DOHH2 (cell line): ENCODE results near the gene CUTC.

Source experiments
- H3F3A ChIP-seq: fragments of 200-600 bp; sonication (generic), shearing (Covaris generic); 2 replicates; pipeline ENCODE4 v1.6.0; 2016; ENCODE audit warnings: antibody characterized with exemption, mild to moderate bottlenecking; ENCODE audit not compliant: control insufficient read depth, insufficient read depth
- H3K27ac ChIP-seq: fragments of 200-600 bp; sonication (generic); 2 replicates; pipeline ENCODE4 v1.5.1; 2014; ENCODE audit warnings: low read depth, mild to moderate bottlenecking, low read length, moderate library complexity
- H3K27me3 ChIP-seq: fragments of 200-600 bp; sonication (generic); 2 replicates; pipeline ENCODE4 v1.6.1; 2014; ENCODE audit warnings: mild to moderate bottlenecking, low read length, mixed read lengths; ENCODE audit not compliant: control insufficient read depth
- H3K36me3 ChIP-seq: fragments of 200-600 bp; sonication (generic); 2 replicates; pipeline ENCODE4 v1.6.1; 2014; ENCODE audit warnings: mild to moderate bottlenecking, low read length, moderate library complexity, mixed read lengths; ENCODE audit not compliant: control insufficient read depth
- H3K4me1 ChIP-seq: fragments of 200-600 bp; sonication (generic); 2 replicates; pipeline ENCODE4 v1.6.1; 2014; ENCODE audit warnings: mild to moderate bottlenecking, low read length, mixed read lengths; ENCODE audit not compliant: control insufficient read depth
- H3K4me2 ChIP-seq: fragments of 200-600 bp; sonication (generic); 2 replicates; pipeline ENCODE4 v1.6.0; 2014; ENCODE audit warnings: mild to moderate bottlenecking, low read length, moderate library complexity
- H3K4me3 ChIP-seq: fragments of 200-600 bp; sonication (generic); 2 replicates; pipeline ENCODE4 v1.5.1; 2014; ENCODE audit warnings: mild to moderate bottlenecking, low read length, mixed read lengths
- H3K79me2 ChIP-seq: fragments of 200-600 bp; sonication (generic); 2 replicates; pipeline ENCODE4 v1.6.1; 2014; ENCODE audit warnings: mild to moderate bottlenecking, low read length, mixed read lengths; ENCODE audit not compliant: control insufficient read depth
- H3K9me2 ChIP-seq: fragments of 200-600 bp; sonication (generic); replicated peaks from 2 replicates; pipeline ENCODE4 v1.6.1; 2014; ENCODE audit warnings: mild to moderate bottlenecking, low read length, mixed read lengths; ENCODE audit not compliant: control insufficient read depth
- H3K9me3 ChIP-seq: fragments of 200-600 bp; sonication (generic); 2 replicates; pipeline ENCODE4 v1.6.1; 2014; ENCODE audit warnings: antibody characterized with exemption, low read length, mixed read lengths; ENCODE audit not compliant: control insufficient read depth, insufficient read depth
- H4K20me1 ChIP-seq: fragments of 200-600 bp; sonication (generic); 2 replicates; pipeline ENCODE4 v1.6.0; 2014; ENCODE audit warnings: low read depth, mild to moderate bottlenecking, antibody characterized with exemption, low read length, moderate library complexity; ENCODE audit not compliant: control insufficient read depth, insufficient read depth
- EZH2phosphoT487 ChIP-seq: fragments of 200-600 bp; sonication (generic); IDR thresholded peaks from 2 replicates; pipeline ENCODE4 v1.6.1; 2017; ENCODE audit warnings: borderline replicate concordance, mild to moderate bottlenecking, antibody characterized with exemption, low read length, moderate library complexity, mixed read lengths
- TF ChIP-seq, protein P1 (sequence below): fragments of 200-600 bp; sonication (generic); IDR thresholded peaks from one replicate; pipeline ENCODE4 v1.5.1; 2014; ENCODE audit warnings: antibody characterized with exemption, mild to moderate bottlenecking, low read depth, low read length; ENCODE audit not compliant: poor library complexity, severe bottlenecking

The CUTC gene

GRCh38 chr10:99767901-99768300, 35.9 kb downstream of the CUTC start:
- no peaks in the 10 kb centered on the region for H4K20me1 ChIP-seq
- H3F3A ChIP-seq: no peaks in the 10 kb centered on the region
- TF ChIP-seq, protein P1, sequence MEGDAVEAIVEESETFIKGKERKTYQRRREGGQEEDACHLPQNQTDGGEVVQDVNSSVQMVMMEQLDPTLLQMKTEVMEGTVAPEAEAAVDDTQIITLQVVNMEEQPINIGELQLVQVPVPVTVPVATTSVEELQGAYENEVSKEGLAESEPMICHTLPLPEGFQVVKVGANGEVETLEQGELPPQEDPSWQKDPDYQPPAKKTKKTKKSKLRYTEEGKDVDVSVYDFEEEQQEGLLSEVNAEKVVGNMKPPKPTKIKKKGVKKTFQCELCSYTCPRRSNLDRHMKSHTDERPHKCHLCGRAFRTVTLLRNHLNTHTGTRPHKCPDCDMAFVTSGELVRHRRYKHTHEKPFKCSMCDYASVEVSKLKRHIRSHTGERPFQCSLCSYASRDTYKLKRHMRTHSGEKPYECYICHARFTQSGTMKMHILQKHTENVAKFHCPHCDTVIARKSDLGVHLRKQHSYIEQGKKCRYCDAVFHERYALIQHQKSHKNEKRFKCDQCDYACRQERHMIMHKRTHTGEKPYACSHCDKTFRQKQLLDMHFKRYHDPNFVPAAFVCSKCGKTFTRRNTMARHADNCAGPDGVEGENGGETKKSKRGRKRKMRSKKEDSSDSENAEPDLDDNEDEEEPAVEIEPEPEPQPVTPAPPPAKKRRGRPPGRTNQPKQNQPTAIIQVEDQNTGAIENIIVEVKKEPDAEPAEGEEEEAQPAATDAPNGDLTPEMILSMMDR: no peak
- TF ChIP-seq EZH2phosphoT487: no peak
- H3K4me1 ChIP-seq: 0 out of 2 replicates have a peak, but pooled peaks cover 3% of the 10 kb centered on the region
- no peaks in the 10 kb centered on the region for H3K79me2 ChIP-seq
- H3K27ac ChIP-seq: no peak overlapping the region
- H3K36me3 ChIP-seq: no peaks in the 10 kb centered on the region
- H3K9me3 ChIP-seq: no peaks in the 10 kb centered on the region
- no peaks in the 10 kb centered on the region for H3K9me2 ChIP-seq
- no peaks in the 10 kb centered on the region for H3K27me3 ChIP-seq
- no peak overlapping the region for H3K4me3 ChIP-seq
- H3K4me2 ChIP-seq: no peak overlapping the region

GRCh38 chr10:99768556-99768955, 36.5 kb downstream of the CUTC start:
- H3K79me2 ChIP-seq: no peaks in the 10 kb centered on the region
- H3K4me3 ChIP-seq: no peak overlapping the region
- no peak overlapping the region for H3K4me2 ChIP-seq
- TF ChIP-seq, protein P1: no peak
- no peak for TF ChIP-seq EZH2phosphoT487
- no peak overlapping the region for H3K27ac ChIP-seq
- H4K20me1 ChIP-seq: no peaks in the 10 kb centered on the region
- no peaks in the 10 kb centered on the region for H3K9me2 ChIP-seq
- H3F3A ChIP-seq: no peaks in the 10 kb centered on the region
- 0 out of 2 replicates have a peak, but pooled peaks cover 3% of the 10 kb centered on the region for H3K4me1 ChIP-seq
- no peaks in the 10 kb centered on the region for H3K27me3 ChIP-seq
- H3K36me3 ChIP-seq: no peaks in the 10 kb centered on the region
- no peaks in the 10 kb centered on the region for H3K9me3 ChIP-seq

GRCh38 chr10:99769706-99770105, 37.7 kb downstream of the CUTC start:
- Histone ChIP-seq H3K27me3 (no peaks in the 10 kb centered on the region), H3K79me2 (no peaks in the 10 kb centered on the region), H4K20me1 (no peaks in the 10 kb centered on the region), H3K9me3 (no peaks in the 10 kb centered on the region), H3K4me3 (no peak overlapping the region), H3K9me2 (no peaks in the 10 kb centered on the region), H3K27ac (no peak overlapping the region), H3F3A (0 out of 2 replicates have a peak, but pooled peaks cover under 1% of the 10 kb centered on the region), H3K4me1 (no peaks in the 10 kb centered on the region), H3K36me3 (no peaks in the 10 kb centered on the region), H3K4me2 (no peak overlapping the region)
- TF ChIP-seq EZH2phosphoT487: no peak
- TF ChIP-seq, protein P1: no peak
